OCI-LY1 (cell line): Measurements from ENCODE around the gene KCNJ16.
A peak's percentile ranks its signal among the peaks of the same experiment; 100 is the strongest.

Experiments used
- H2AFZ ChIP-seq: fragments of 200-600 bp; sonication (generic), shearing (Covaris generic); 2 replicates; pipeline ENCODE4 v1.6.0; 2014; ENCODE audit warnings: antibody characterized with exemption, mild to moderate bottlenecking, low read length
- H3F3A ChIP-seq: fragments of 200-600 bp; sonication (generic), shearing (Covaris generic); 2 replicates; pipeline ENCODE4 v1.6.0; 2014; ENCODE audit warnings: mild to moderate bottlenecking, antibody characterized with exemption, low read length, moderate library complexity; ENCODE audit not compliant: insufficient read depth
- H3K27ac ChIP-seq: fragments of 200-600 bp; sonication (generic); 2 replicates; pipeline ENCODE4 v1.5.1; 2014; ENCODE audit warnings: low read length, mixed run types, mild to moderate bottlenecking, low read depth; ENCODE audit not compliant: poor library complexity, severe bottlenecking
- H3K27me3 ChIP-seq: fragments of 200-600 bp; sonication (generic); 2 replicates; pipeline ENCODE4 v1.6.0; 2014; ENCODE audit warnings: antibody characterized with exemption, mild to moderate bottlenecking, low read length, moderate library complexity; ENCODE audit not compliant: insufficient read depth
- H3K36me3 ChIP-seq: fragments of 200-600 bp; sonication (generic); 2 replicates; pipeline ENCODE4 v1.6.1; 2014; ENCODE audit warnings: mild to moderate bottlenecking, antibody characterized with exemption, low read length, moderate library complexity, mixed read lengths; ENCODE audit not compliant: insufficient read depth
- H3K4me1 ChIP-seq: fragments of 200-600 bp; sonication (generic); 2 replicates; pipeline ENCODE4 v1.5.1; 2014; ENCODE audit warnings: mild to moderate bottlenecking, low read length, moderate library complexity; ENCODE audit not compliant: insufficient read depth, severe bottlenecking
- H3K4me2 ChIP-seq: fragments of 200-600 bp; sonication (generic), shearing (Covaris generic); 2 replicates; pipeline ENCODE4 v1.6.1; 2014; ENCODE audit warnings: low read length
- H3K4me3 ChIP-seq: fragments of 200-600 bp; sonication (generic); 2 replicates; pipeline ENCODE4 v1.5.1; 2014; ENCODE audit warnings: low read length, low read depth, mild to moderate bottlenecking, mixed read lengths; ENCODE audit not compliant: poor library complexity, severe bottlenecking
- H3K79me2 ChIP-seq: fragments of 200-600 bp; shearing (Covaris generic); 2 replicates; pipeline ENCODE4 v1.6.1; 2016; ENCODE audit warnings: mixed run types, low read length, mixed read lengths; ENCODE audit not compliant: insufficient read depth
- H3K9ac ChIP-seq: fragments of 200-600 bp; sonication (generic), shearing (Covaris generic); 2 replicates; pipeline ENCODE4 v1.6.1; 2014; ENCODE audit warnings: mild to moderate bottlenecking, low read length, mixed read lengths
- H3K9me2 ChIP-seq: fragments of 200-600 bp; sonication (generic), shearing (Covaris generic); 2 replicates; pipeline ENCODE4 v1.6.1; 2014; ENCODE audit warnings: low read depth, mild to moderate bottlenecking, low read length, mixed read lengths
- H3K9me3 ChIP-seq: fragments of 200-600 bp; shearing (Covaris generic); 2 replicates; pipeline ENCODE4 v1.6.1; 2014; ENCODE audit warnings: low read length, mixed read lengths
- H4K20me1 ChIP-seq: fragments of 200-600 bp; sonication (generic), shearing (Covaris generic); 2 replicates; pipeline ENCODE4 v1.6.0; 2016; ENCODE audit warnings: mild to moderate bottlenecking, low read length; ENCODE audit not compliant: insufficient read depth
- CTCF ChIP-seq: fragments of 200-600 bp; sonication (generic), shearing (Covaris generic); IDR thresholded peaks from 2 replicates; pipeline ENCODE4 v1.5.1; 2017; ENCODE audit warnings: mild to moderate bottlenecking, antibody characterized with exemption, low read length, moderate library complexity, mixed read lengths
- EZH2 ChIP-seq: fragments of 200-600 bp; sonication (generic), shearing (Covaris generic); IDR thresholded peaks from 2 replicates; pipeline ENCODE4 v1.8.0; 2017; ENCODE audit warnings: borderline replicate concordance, mixed run types, mild to moderate bottlenecking, antibody characterized with exemption, low read length, moderate library complexity, mixed read lengths

Gene KCNJ16

GRCh38 chr17:70115126-70115525 lies 40.1 kb downstream of the KCNJ16 start:
- Histone ChIP-seq H3K79me2 (no peaks in the 10 kb centered on the region), H3K9me3 (no peaks in the 10 kb centered on the region), H3K4me2 (no peak overlapping the region), H3K9ac (no peak overlapping the region), H2AFZ (no peak overlapping the region), H3K36me3 (peaks cover 42% of the 10 kb centered on the region), H3K4me3 (no peak overlapping the region), H3K27me3 (no peaks in the 10 kb centered on the region), H3K27ac (no peak overlapping the region), H4K20me1 (no peaks in the 10 kb centered on the region), H3F3A (no peaks in the 10 kb centered on the region), H3K4me1 (peaks cover 28% of the 10 kb centered on the region), H3K9me2 (no peaks in the 10 kb centered on the region)
- no peak for TF ChIP-seq CTCF
- TF ChIP-seq EZH2 = no peak

- H3K36me3 ChIP-seq = peaks cover 24% of the 10 kb centered on the region
- H3K27ac ChIP-seq = no peak overlapping the region
- H3K4me2 ChIP-seq = no peak overlapping the region
- H4K20me1 ChIP-seq = no peaks in the 10 kb centered on the region
- peaks cover 46% of the 10 kb centered on the region for H3K4me1 ChIP-seq
- H3K9me3 ChIP-seq = no peaks in the 10 kb centered on the region
- H3K4me3 ChIP-seq = no peak overlapping the region
- no peaks in the 10 kb centered on the region for H3K79me2 ChIP-seq
- H3K27me3 ChIP-seq = no peaks in the 10 kb centered on the region
- H3K9me2 ChIP-seq = no peaks in the 10 kb centered on the region
- no peak overlapping the region for H2AFZ ChIP-seq
- no peak overlapping the region for H3K9ac ChIP-seq
- no peaks in the 10 kb centered on the region for H3F3A ChIP-seq
- TF ChIP-seq EZH2 (no peak), CTCF (no peak)
Measured at GRCh38 chr17:70116919-70117318, 41.9 kb downstream of the KCNJ16 start.

GRCh38 chr17:70119545-70119944 lies 44.5 kb downstream of the KCNJ16 start:
- Histone ChIP-seq H3K4me2 (peak overlapping the region; percentile 20; the same call in 1 of the 2 replicates), H3K36me3 (peaks cover 4% of the 10 kb centered on the region; the same call in 1 of the 2 replicates), H3K9me3 (no peaks in the 10 kb centered on the region), H3F3A (no peaks in the 10 kb centered on the region), H3K9me2 (no peaks in the 10 kb centered on the region), H3K4me1 (peaks cover 66% of the 10 kb centered on the region), H2AFZ (no peak overlapping the region), H3K79me2 (no peaks in the 10 kb centered on the region), H3K4me3 (no peak overlapping the region), H3K27me3 (no peaks in the 10 kb centered on the region), H3K9ac (no peak overlapping the region), H3K27ac (peak overlapping the region; percentile 87), H4K20me1 (no peaks in the 10 kb centered on the region)
- no peak for TF ChIP-seq CTCF
- TF ChIP-seq EZH2 = no peak
